LHCN-M2 (cell line): Measurements from ENCODE around the gene VANGL1. TPM values are rescaled to one million over a fixed set of nuclear protein-coding genes. Genes with fewer than 3 reads are reported as not detected.
A peak's percentile ranks its signal among the peaks of the same experiment; 100 is the strongest.

Experiments used
- DNase-seq: peaks from one replicate; pipeline ENCODE4 v3.0.0-alpha.2; 2012; ENCODE audit warnings: low read depth
- total RNA-seq: library from RNA; depleted of rRNA; stranded (reverse); fragments of >200 nt; gene quantifications from 2 replicates; pipeline ENCODE4 v1.2.3, GENCODE V29; 2014

VANGL1 gene
- total RNA-seq, 1 experiment from 2014 or later: 27.1 TPM

GRCh38 chr1:115668579-115668978, 26.8 kb downstream of the VANGL1 start:
- DNase-seq: peak; percentile 72

- peak; percentile 83 for DNase-seq
Observed at GRCh38 chr1:115669002-115669673, 27.4 kb downstream of the VANGL1 start.

DNA sequence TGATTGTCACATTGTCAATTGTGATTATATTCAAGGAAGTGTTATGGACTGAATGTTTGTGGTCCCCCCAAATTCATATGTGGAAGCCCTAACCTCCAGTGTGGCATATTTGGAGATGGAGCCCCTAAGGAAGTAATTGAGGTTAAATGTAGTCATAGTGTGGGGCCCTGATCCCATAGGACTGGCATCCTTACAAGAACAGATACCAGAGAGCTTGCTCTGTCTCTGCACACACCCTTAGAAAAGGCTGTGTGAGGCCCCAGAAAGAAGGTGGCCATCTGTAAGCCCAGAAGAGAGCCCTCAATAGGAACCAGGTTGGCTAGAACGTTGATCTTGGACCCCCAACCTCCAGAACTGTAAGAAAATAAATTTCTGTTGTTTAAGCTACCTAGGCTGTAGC, 28.1 kb downstream of the VANGL1 start:
- peak; percentile 13 for DNase-seq

DNA sequence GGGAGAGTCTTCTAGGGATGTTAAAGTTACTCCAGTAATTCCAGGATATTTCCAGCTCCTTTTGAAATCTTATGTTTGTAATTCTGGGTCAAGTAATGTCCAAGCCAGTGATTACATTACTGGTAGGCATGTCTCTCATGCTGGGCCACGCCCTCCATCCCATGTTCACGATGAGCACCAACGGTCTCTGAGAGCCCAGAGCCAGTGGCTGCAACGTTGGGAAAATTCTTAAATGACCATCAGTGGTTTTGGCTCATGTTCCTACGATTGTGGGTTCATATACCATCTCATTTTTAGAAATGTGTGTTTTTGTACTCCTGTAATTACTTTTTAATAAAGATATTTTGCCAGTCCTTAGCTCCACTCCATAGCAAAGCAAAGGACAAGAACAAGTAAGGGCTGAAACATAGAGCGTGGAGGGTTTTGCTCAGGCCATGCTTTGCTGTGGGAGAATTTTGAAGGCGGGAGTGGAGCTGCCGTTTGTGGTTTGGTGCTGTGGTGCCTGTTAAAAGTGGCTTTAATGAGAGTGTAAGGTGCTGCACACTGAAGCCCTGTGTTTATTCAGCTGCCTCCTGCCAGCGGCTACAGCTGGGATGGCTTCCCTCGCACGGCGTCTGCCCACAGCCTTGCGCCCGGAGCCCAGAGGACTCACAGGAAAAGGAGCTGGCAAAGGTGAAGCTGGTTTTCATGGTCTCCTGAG, 28.9 kb downstream of the VANGL1 start:
- peak; percentile 95 for DNase-seq

- peak; percentile 77 for DNase-seq
Observed at GRCh38 chr1:115671176-115671934, 29.6 kb downstream of the VANGL1 start.

- DNase-seq: no peak
Observed at GRCh38 chr1:115672224-115673009, 30.6 kb downstream of the VANGL1 start.

DNA sequence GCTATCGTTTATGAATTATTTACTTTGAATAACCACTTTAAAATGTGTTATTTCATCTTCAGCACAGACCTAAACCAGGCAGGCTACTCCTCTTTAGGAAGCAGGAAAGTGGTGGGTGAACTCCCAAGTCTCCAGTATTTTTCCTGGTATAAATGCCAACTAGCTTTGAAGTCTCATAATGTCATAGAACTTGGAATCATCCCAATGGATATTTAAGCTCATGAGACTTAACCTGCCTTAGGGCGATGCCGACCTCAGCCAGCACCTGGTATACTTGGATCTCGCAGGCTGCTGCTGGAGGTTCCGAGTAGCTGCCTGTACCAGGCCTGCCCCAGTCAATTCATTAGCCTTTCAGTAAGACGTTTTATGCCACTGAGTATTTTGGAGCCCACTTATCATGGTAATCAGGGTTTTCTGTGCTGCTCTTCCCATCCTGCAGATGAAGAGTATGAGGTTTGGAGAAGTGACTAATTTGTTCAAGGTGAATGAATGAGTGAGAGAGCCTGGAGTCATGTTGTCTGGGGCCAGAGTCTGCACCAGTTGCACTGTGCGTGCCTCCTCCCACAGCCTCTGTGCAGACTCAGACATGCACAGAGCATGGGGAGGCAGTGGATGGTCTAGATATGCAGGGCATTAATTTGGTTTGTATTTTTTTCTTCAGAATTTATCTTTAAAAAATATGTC, 34.9 kb downstream of the VANGL1 start:
- no peak for DNase-seq

DNA sequence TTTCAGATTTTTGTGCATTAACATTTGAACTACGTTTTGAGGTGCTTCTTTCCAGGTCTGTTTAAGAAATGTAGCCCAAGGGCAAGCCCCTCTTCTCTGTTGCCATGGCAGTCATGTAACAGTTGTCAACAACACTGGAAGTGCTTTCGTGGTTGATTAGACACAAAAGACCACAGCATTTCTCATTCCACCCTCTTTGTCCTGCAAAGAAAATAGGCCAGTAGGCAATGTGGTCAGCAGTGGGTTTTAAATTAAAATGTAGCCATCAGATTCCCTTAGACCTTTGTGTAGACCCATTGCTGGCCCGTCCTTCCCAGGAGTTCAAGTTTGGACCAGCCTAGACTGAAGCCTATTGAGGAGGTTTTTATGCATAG, 35.4 kb downstream of the VANGL1 start:
- peak; percentile 75 for DNase-seq

DNA sequence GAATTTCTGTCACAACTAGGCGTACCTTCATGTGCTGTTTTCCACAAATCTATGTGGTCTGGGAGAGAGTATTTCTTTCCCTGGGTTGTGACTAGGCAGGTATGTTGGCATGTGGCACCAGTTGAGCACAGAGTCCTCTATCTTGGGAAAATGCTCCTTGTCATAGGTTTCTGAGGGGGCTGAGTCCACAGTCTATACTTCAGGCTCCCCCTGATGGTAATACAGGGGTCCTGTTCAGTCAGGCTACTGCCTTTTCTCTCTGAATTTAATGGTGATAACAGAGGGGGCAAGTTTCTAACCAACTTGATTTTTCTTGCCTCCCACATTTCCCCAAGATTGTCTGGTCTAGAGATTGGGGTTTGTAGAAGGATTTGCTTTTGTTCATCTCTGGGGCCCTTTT, 35.8 kb downstream of the VANGL1 start:
- DNase-seq: peak; percentile 16

GRCh38 chr1:115678141-115678540, 36.4 kb downstream of the VANGL1 start:
- DNase-seq: no peak

DNA sequence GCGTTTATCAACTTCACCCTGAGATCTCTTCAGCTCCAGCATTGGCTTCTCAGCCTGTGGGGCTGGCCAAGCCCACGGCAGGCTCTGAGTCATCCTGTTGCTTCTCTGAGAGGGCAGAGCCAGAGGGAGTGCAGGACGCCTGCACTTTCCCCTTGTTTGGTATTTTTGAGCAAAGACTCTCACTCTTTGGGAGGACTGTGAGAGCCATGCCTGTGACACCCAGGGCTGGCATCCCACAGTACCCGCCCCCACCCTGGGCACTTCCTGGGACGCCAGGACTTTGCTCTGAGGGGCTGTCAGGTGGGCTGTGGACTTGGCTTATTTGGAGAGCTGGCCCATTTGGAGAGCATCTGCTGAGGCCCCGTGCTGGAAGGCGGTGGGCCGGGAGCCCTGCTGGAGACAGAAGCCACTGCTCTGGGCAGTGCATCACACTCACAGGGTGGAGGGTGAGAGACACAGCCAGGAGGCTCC, 37.4 kb downstream of the VANGL1 start:
- DNase-seq: peak; percentile 71

- DNase-seq: no peak
Observed at GRCh38 chr1:115680730-115681111, 39.0 kb downstream of the VANGL1 start.

GRCh38 chr1:115682792-115683191, 41.0 kb downstream of the VANGL1 start:
- DNase-seq: no peak

GRCh38 chr1:115685029-115685705, 43.4 kb downstream of the VANGL1 start:
- DNase-seq: no peak

- DNase-seq: no peak
Observed at GRCh38 chr1:115687744-115688143, 46.0 kb downstream of the VANGL1 start.

DNA sequence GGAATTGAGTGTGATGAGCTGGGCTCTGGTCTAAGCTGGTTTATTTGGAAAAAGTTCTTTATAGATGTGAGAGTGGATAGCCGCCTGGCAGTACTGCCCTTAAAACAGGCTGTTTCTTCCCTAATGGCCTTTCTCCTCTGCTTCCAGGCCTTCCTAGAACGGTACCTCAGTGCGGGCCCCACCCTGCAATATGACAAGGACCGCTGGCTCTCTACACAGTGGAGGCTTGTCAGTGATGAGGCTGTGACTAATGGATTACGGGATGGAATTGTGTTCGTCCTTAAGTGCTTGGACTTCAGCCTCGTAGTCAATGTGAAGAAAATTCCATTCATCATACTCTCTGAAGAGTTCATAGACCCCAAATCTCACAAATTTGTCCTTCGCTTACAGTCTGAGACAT, 49.2 kb downstream of the VANGL1 start:
- DNase-seq: no peak

- DNase-seq: no peak
Observed at GRCh38 chr1:115692224-115692623, 50.5 kb downstream of the VANGL1 start.

DNA sequence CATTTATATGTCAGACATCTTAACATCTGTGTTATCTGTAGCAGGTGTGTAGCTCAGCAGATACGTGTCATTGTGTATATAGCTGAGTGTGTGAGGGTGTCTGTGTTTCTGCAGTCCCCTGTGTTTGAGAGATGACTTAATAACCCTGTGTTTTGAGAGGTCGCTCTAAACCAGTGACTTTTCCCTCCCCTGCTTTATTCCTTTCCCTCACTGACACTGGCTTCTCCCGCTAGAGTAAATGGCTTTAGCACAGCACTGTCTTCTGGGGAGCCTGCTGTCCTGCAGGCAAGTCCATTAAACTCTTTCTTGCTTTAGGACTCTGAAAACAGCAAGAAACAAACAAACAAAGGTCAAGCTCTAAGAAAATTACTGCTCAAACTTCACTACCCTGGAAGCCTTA, 53.0 kb downstream of the VANGL1 start:
- no peak for DNase-seq

DNA sequence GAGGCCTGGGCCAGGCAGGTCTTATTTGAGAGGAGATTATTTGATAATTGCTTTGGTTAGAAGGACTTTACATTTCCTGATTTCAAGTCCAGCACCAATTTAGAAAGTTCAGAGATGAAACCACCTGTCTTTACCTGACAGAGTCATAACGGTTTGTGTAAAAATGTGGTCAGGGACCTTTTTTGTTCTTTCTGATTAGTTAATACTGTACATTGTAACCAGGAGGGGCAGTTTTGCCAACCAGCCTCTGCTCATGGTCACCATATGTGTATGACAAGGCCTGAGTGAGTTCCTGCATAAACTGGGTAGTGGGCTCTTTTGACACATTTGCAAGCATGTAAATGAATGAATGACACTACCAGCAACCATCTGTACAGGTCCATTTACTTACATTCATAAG, 55.8 kb downstream of the VANGL1 start:
- no peak for DNase-seq

- no peak for DNase-seq
Observed at GRCh38 chr1:115701090-115701489, 59.3 kb downstream of the VANGL1 start.

GRCh38 chr1:115702959-115703358, 61.2 kb downstream of the VANGL1 start:
- no peak for DNase-seq
